ENCODE measurements around the gene GPR176. TPM values are rescaled to one million over a fixed set of nuclear protein-coding genes. Genes with fewer than 3 reads are reported as not detected.

Gene GPR176
- total RNA-seq, 4 donors from 2014 or later: 1.6 to 11.8 (median 4.6) TPM

DNA sequence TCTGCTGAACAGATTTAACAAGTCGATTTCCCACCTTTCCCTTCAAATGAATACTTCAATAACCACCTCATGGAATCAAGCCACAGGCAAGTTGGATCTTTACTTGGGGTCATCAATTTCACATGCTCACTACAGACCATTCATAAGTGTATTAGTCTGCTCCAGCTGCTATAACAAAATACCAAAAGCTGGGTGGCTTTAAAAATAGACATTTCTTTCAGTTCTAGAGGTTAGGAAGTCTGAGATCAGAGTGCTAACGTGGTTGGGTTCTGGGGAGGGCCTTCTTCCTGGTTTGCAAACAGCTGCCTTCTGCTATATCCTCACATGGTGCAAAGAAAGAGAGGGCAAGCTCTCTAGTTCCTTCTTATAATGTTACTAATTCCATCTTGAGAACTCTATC lies 5.1 kb downstream of the GPR176 start:
- no peak for ATAC-seq
- TF ChIP-seq POLR2AphosphoS5 (IDR thresholded peaks at IDR 0.05) (no peak), POLR2A (IDR thresholded peaks at IDR 0.05) (no peak), EP300 (IDR thresholded peaks at IDR 0.05) (no peak)
- TF ChIP-seq, protein P1, sequence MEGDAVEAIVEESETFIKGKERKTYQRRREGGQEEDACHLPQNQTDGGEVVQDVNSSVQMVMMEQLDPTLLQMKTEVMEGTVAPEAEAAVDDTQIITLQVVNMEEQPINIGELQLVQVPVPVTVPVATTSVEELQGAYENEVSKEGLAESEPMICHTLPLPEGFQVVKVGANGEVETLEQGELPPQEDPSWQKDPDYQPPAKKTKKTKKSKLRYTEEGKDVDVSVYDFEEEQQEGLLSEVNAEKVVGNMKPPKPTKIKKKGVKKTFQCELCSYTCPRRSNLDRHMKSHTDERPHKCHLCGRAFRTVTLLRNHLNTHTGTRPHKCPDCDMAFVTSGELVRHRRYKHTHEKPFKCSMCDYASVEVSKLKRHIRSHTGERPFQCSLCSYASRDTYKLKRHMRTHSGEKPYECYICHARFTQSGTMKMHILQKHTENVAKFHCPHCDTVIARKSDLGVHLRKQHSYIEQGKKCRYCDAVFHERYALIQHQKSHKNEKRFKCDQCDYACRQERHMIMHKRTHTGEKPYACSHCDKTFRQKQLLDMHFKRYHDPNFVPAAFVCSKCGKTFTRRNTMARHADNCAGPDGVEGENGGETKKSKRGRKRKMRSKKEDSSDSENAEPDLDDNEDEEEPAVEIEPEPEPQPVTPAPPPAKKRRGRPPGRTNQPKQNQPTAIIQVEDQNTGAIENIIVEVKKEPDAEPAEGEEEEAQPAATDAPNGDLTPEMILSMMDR (IDR thresholded peaks at IDR 0.05): no peak
- 70 to 100% methylated on average over 2 of the region's 2 CpGs for WGBS, 2 donors (ENCODE audit: low coverage in 1 of 2)

DNA sequence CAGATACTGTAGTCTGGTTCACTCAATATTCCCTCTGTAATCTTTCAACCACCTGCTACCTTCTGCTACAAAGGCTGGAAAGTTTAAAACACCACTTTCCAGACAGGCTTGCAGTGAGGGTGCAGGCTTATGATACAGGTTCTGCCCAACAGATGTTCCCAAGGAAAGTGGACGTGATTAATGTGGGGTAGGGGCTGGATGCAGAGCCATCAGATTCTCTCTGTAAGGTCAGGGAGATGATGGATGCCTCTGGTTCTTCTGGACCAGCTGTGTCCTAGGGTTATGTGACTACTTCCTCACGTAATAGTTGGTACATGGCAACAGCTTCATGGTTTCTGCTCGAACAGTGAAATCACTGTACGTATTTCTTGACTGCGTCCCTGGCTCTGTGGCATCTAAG lies 11.1 kb downstream of the GPR176 start:
- no peaks in the 10 kb centered on the region for H3K9me3 ChIP-seq
- H3K27ac ChIP-seq: no peak overlapping the region
- H3K36me3 ChIP-seq: no peaks in the 10 kb centered on the region
- WGBS, 2 donors (ENCODE audit: low coverage in 1 of 2): 62 to 76% methylated on average over 3 to 5 of the region's 5 CpGs
- TF ChIP-seq, protein P1 (IDR thresholded peaks at IDR 0.05): no peak
- no peak for ATAC-seq
- H3K4me3 ChIP-seq: no peak overlapping the region
- H3K27me3 ChIP-seq: no peaks in the 10 kb centered on the region
- no peaks in the 10 kb centered on the region for H3K4me1 ChIP-seq

More for the DNA sequence above, 5.1 kb downstream of the GPR176 start:
- Histone ChIP-seq H3K4me3 (no peak overlapping the region), H3K27ac (no peak overlapping the region), H3K9me3 (peaks cover 0 to 5% (median 0%) of the 10 kb centered on the region in 3 donors), H3K36me3 (no peaks in the 10 kb centered on the region), H3K27me3 (peaks cover 16% of the 10 kb centered on the region), H3K4me1 (peaks cover 0 to 8% (median 0%) of the 10 kb centered on the region in 3 donors)

DNA sequence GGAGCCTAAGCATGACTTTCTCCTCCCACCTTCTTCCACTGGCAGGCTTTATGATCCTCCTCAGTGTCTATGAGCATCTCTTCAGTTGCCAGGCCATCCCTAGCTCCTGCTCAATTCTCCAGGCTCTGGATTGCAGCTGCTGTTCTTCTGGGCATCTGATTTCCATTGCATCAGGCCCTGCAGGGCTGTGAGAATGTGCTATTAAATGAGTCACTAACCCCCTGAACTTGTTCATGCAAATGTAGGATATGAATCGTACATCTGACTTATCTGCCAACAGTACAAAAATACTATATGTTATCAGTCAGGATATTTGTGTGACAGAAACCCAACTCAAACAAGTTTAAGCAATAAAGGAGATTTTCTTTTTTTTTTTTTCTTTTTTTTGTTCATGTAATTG lies 11.9 kb downstream of the GPR176 start:
- Histone ChIP-seq H3K27ac (no peak overlapping the region), H3K27me3 (no peaks in the 10 kb centered on the region), H3K4me3 (no peak overlapping the region), H3K9me3 (no peaks in the 10 kb centered on the region), H3K36me3 (no peaks in the 10 kb centered on the region), H3K4me1 (no peaks in the 10 kb centered on the region)
- 18 to 36% methylated on average over 1 of the region's 1 CpG for WGBS, 2 donors (ENCODE audit: low coverage in 1 of 2)
- TF ChIP-seq POLR2A (IDR thresholded peaks at IDR 0.05): no peak
- no peak for TF ChIP-seq EP300 (IDR thresholded peaks at IDR 0.05)
- no peak for TF ChIP-seq POLR2AphosphoS5 (IDR thresholded peaks at IDR 0.05)
- TF ChIP-seq, protein P1 (IDR thresholded peaks at IDR 0.05): no peak
- ATAC-seq: no peak

DNA sequence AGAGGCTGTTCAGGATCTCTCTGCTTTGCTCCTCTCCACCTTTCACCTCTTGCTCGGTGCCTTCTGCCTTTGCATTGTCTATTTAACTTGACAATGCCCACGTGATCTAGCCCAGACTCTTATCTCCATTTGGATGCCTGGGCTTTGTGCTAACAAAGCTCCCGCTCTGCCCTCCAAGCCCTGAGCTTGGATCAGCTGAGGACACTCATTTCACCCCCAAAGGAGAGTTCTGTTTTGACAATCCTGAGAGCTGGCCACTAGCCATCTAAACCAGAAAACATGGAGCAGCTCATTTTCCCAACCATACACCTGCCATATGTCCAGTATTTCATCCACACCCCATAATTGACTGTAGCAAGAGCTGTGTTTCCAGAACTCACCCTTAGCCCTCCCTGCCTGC lies 12.8 kb downstream of the GPR176 start:
- Histone ChIP-seq H3K9me3 (no peaks in the 10 kb centered on the region), H3K4me1 (no peaks in the 10 kb centered on the region), H3K4me3 (no peak overlapping the region), H3K27ac (no peak overlapping the region), H3K36me3 (no peaks in the 10 kb centered on the region), H3K27me3 (no peaks in the 10 kb centered on the region)
- no peak for TF ChIP-seq EP300 (IDR thresholded peaks at IDR 0.05)
- 82% methylated on average over 3 of the region's 3 CpGs; no CpG with 5 or more reads in 1 of the 2 donors for WGBS, 2 donors (ENCODE audit: low coverage in 1 of 2)
- ATAC-seq: no peak

DNA sequence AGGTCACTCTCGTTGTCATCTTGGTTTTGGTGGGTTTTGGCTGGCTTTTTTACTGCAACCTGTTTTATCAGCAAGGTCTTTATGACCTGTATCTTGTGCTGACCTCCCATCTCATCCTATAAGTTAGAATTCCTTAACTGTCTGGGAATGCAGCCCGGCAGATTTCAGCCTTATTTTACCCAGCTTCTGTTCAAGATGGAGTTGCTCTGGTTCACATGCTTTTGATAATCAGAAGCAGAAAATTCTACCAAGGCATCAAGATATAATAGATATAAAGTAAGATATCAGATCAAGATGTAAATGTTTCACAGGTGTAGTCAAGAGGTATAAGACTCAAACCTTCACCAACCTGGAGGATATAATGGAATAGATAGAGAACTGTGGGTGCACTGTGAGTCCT lies 16.0 kb downstream of the GPR176 start:
- no peaks in the 10 kb centered on the region for H3K27me3 ChIP-seq
- H3K36me3 ChIP-seq: no peaks in the 10 kb centered on the region
- ATAC-seq: no peak
- no peak overlapping the region for H3K4me3 ChIP-seq
- H3K4me1 ChIP-seq: no peaks in the 10 kb centered on the region
- H3K9me3 ChIP-seq: no peaks in the 10 kb centered on the region
- WGBS, 2 donors (ENCODE audit: low coverage in 1 of 2): 96 to 100% methylated on average over 2 of the region's 2 CpGs
- TF ChIP-seq POLR2AphosphoS5 (IDR thresholded peaks at IDR 0.05) (no peak), POLR2A (IDR thresholded peaks at IDR 0.05) (no peak)
- no peak overlapping the region for H3K27ac ChIP-seq

DNA sequence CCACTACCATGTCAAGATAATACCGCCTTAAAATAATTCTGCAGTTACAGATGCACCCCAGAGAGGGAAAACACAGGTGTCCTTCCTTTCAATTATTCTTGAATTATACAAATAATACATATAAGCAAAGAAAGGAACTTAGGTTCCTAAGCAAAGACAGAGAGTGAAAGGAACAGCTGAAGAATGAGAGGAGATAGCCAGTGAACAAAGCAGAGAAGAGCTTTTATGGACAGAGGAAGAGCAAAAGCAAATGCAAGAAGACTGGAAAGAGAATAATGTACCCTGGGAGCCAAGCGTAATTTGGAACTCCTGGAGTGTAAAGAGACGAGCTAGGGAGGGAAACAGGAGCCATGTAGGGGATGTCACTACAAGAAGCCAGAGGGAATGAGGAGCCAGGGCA lies 21.7 kb downstream of the GPR176 start:
- H3K4me3 ChIP-seq: no peak overlapping the region
- TF ChIP-seq POLR2AphosphoS5 (IDR thresholded peaks at IDR 0.05) (no peak), POLR2A (IDR thresholded peaks at IDR 0.05) (no peak), EP300 (IDR thresholded peaks at IDR 0.05) (no peak)
- TF ChIP-seq, protein P1 (IDR thresholded peaks at IDR 0.05): no peak
- WGBS, 2 donors (ENCODE audit: low coverage in 1 of 2): 78 to 84% methylated on average over 3 of the region's 3 CpGs
- H3K4me1 ChIP-seq: no peaks in the 10 kb centered on the region
- H3K36me3 ChIP-seq: no peaks in the 10 kb centered on the region
- no peak for ATAC-seq
- no peaks in the 10 kb centered on the region for H3K9me3 ChIP-seq
- no peaks in the 10 kb centered on the region for H3K27me3 ChIP-seq
- no peak overlapping the region for H3K27ac ChIP-seq
